PC-9 (cell line): ENCODE results near the gene GRM3.

Source experiments
- EZH2 ChIP-seq: fragments of 200-600 bp; sonication (generic); IDR thresholded peaks from 2 replicates; pipeline ENCODE4 v1.8.0; 2017; ENCODE audit warnings: antibody characterized with exemption, low read depth
- TF ChIP-seq, protein P1 (sequence below): fragments of 200-600 bp; sonication (generic); conservative IDR thresholded peaks from 2 replicates; pipeline ENCODE4 v1.6.1; 2017; ENCODE audit warnings: mixed run types, antibody characterized with exemption, mild to moderate bottlenecking, moderate library complexity

- TF ChIP-seq, protein P1, sequence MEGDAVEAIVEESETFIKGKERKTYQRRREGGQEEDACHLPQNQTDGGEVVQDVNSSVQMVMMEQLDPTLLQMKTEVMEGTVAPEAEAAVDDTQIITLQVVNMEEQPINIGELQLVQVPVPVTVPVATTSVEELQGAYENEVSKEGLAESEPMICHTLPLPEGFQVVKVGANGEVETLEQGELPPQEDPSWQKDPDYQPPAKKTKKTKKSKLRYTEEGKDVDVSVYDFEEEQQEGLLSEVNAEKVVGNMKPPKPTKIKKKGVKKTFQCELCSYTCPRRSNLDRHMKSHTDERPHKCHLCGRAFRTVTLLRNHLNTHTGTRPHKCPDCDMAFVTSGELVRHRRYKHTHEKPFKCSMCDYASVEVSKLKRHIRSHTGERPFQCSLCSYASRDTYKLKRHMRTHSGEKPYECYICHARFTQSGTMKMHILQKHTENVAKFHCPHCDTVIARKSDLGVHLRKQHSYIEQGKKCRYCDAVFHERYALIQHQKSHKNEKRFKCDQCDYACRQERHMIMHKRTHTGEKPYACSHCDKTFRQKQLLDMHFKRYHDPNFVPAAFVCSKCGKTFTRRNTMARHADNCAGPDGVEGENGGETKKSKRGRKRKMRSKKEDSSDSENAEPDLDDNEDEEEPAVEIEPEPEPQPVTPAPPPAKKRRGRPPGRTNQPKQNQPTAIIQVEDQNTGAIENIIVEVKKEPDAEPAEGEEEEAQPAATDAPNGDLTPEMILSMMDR = no peak
- no peak for TF ChIP-seq EZH2
Measured at GRCh38 chr7:86706406-86706805, 62.7 kb downstream of the GRM3 start.
